ENCODE data around the gene PCDHGA11.
"Not testable (repeated sequence)": the region's sequence is repeated elsewhere in the genome, so short reads cannot be mapped to it uniquely, and the experiment has no call there.

- TF ChIP-seq JUND (IDR thresholded peaks at IDR 0.05), result not testable (repeated sequence)
- peak; percentile 68 to 73 for TF ChIP-seq RAD21 (IDR thresholded peaks at IDR 0.05)
- TF ChIP-seq, protein P1, sequence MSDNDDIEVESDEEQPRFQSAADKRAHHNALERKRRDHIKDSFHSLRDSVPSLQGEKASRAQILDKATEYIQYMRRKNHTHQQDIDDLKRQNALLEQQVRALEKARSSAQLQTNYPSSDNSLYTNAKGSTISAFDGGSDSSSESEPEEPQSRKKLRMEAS (IDR thresholded peaks at IDR 0.05), result not testable (repeated sequence)
- TF ChIP-seq, protein P2, sequence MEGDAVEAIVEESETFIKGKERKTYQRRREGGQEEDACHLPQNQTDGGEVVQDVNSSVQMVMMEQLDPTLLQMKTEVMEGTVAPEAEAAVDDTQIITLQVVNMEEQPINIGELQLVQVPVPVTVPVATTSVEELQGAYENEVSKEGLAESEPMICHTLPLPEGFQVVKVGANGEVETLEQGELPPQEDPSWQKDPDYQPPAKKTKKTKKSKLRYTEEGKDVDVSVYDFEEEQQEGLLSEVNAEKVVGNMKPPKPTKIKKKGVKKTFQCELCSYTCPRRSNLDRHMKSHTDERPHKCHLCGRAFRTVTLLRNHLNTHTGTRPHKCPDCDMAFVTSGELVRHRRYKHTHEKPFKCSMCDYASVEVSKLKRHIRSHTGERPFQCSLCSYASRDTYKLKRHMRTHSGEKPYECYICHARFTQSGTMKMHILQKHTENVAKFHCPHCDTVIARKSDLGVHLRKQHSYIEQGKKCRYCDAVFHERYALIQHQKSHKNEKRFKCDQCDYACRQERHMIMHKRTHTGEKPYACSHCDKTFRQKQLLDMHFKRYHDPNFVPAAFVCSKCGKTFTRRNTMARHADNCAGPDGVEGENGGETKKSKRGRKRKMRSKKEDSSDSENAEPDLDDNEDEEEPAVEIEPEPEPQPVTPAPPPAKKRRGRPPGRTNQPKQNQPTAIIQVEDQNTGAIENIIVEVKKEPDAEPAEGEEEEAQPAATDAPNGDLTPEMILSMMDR (IDR thresholded peaks at IDR 0.05; ENCODE audit: low read depth, low read length, missing input control), result peak; percentile 64
Observed at GRCh38 chr5:141397756-141398551, 22.9 kb upstream of the PCDHGA11 start, which contains the start of gene PCDHGB5.
